Thyroid gland (tissue), 4 donors: ENCODE data around the gene LAMA2. TPM values are rescaled to one million over a fixed set of nuclear protein-coding genes. Genes with fewer than 3 reads are reported as not detected.
"Not testable (repeated sequence)": the region's sequence is repeated elsewhere in the genome, so short reads cannot be mapped to it uniquely, and the experiment has no call there.

Experiments
- DNase-seq, 2 donors: peaks; one replicate each; pipeline ENCODE4 v3.0.0-alpha.2; 2019
- H3K27ac ChIP-seq, 3 donors: fragments of 200-600 bp; sonication (generic); 1 replicate in 2 of 3; 2 replicates in 1 of 3; pipeline ENCODE4 v1.5.1; 2016 to 2019; ENCODE audit warnings: mild to moderate bottlenecking in 1 of 3, moderate library complexity in 1 of 3
- H3K27me3 ChIP-seq: fragments of 200-600 bp; sonication (generic); one replicate; pipeline ENCODE4 v1.5.1; 2019
- H3K36me3 ChIP-seq, 2 donors: fragments of 200-600 bp; sonication (generic); one replicate each; pipeline ENCODE4 v1.5.1; 2016 to 2019
- H3K4me1 ChIP-seq, 2 donors: fragments of 200-600 bp; sonication (generic); one replicate each; pipeline ENCODE4 v1.5.1; 2017 to 2019
- H3K4me3 ChIP-seq, 3 donors: fragments of 200-600 bp; sonication (generic); replicated peaks in 1 of 3; 1 replicate in 2 of 3; 2 replicates in 1 of 3; pipeline ENCODE4 v1.5.1; 2016; ENCODE audit warnings: mild to moderate bottlenecking in 1 of 3
- H3K9me3 ChIP-seq: fragments of 200-600 bp; sonication (generic); one replicate; pipeline ENCODE4 v1.5.1; 2017
- CTCF ChIP-seq, 6 experiments: fragments of 200-600 bp in 3 of 6; fragments of 450-650 bp in 3 of 6; sonication (generic) in 3 of 6; IDR thresholded peaks; one replicate each; pipeline ENCODE4 v1.5.1; 2016 to 2019; ENCODE audit warnings: antibody characterized with exemption in 6 of 6, mild to moderate bottlenecking in 2 of 6, inconsistent platforms in 1 of 6, moderate library complexity in 1 of 6
- POLR2A ChIP-seq, 2 donors: fragments of 450-650 bp; IDR thresholded peaks; one replicate each; pipeline ENCODE4 v1.6.1; 2017; ENCODE audit warnings: antibody characterized with exemption in 2 of 2, mild to moderate bottlenecking in 2 of 2, moderate library complexity in 1 of 2
- WGBS, 2 donors: methylation state at CpG; one replicate each; pipeline ENCODE4 v1.1.5; 2017; 5-methylcytosine and 5-hydroxymethylcytosine counted together
- intact Hi-C: fragments of 100-400 bp; cut with DNase I; formaldehyde crosslinking; loops from one replicate; pipeline ENCODE4 v1.15.1; 2023
- total RNA-seq, 4 donors: library from RNA; depleted of rRNA; stranded (reverse); fragments of >200 nt; gene quantifications; one replicate each; pipeline ENCODE4 v1.2.3, GENCODE V29; 2016

LAMA2 gene
- total RNA-seq, 4 donors from 2014 or later = 41.4 to 117 (median 78.9) TPM

- TF ChIP-seq POLR2A (IDR thresholded peaks at IDR 0.05) (no peak), CTCF (IDR thresholded peaks at IDR 0.05) (no peak)
- H3K27ac ChIP-seq = peak overlapping the region in 1 of 3 donors; percentile 58
- 61 to 68% methylated on average over 1 of the region's 1 CpG for WGBS, 2 donors
Measured at GRCh38 chr6:129141499-129141898, 258.6 kb downstream of the LAMA2 start.

GRCh38 chr6:129146902-129147301, 264.0 kb downstream of the LAMA2 start:
- no peak for DNase-seq
- intact Hi-C loops = no loop called here
- H3K4me1 ChIP-seq = no peaks in the 10 kb centered on the region

More at GRCh38 chr6:129141499-129141898, 258.6 kb downstream of the LAMA2 start:
- intact Hi-C loops = no loop called here
- DNase-seq = no peak
- no peak overlapping the region for H3K4me3 ChIP-seq
- H3K9me3 ChIP-seq = no peaks in the 10 kb centered on the region
- H3K4me1 ChIP-seq = no peaks in the 10 kb centered on the region
- H3K27me3 ChIP-seq = no peaks in the 10 kb centered on the region
- H3K36me3 ChIP-seq = no peaks in the 10 kb centered on the region

GRCh38 chr6:129150507-129150906, 267.6 kb downstream of the LAMA2 start:
- no peak overlapping the region for H3K4me3 ChIP-seq
- TF ChIP-seq CTCF (IDR thresholded peaks at IDR 0.05) (no peak), POLR2A (IDR thresholded peaks at IDR 0.05) (no peak)
- no peaks in the 10 kb centered on the region for H3K9me3 ChIP-seq
- H3K27me3 ChIP-seq = no peaks in the 10 kb centered on the region
- no peak overlapping the region for H3K27ac ChIP-seq
- no peak for DNase-seq
- H3K36me3 ChIP-seq = no peaks in the 10 kb centered on the region
- intact Hi-C loops = no loop called here
- WGBS, 2 donors = 73 to 78% methylated on average over 4 of the region's 4 CpGs
- H3K4me1 ChIP-seq = no peaks in the 10 kb centered on the region

More at GRCh38 chr6:129146902-129147301, 264.0 kb downstream of the LAMA2 start:
- Histone ChIP-seq H3K27me3 (no peaks in the 10 kb centered on the region), H3K9me3 (no peaks in the 10 kb centered on the region), H3K4me3 (no peak overlapping the region), H3K27ac (no peak overlapping the region), H3K36me3 (no peaks in the 10 kb centered on the region)
- WGBS, 2 donors = 86 to 89% methylated on average over 3 of the region's 3 CpGs
- TF ChIP-seq POLR2A (IDR thresholded peaks at IDR 0.05) (no peak), CTCF (IDR thresholded peaks at IDR 0.05) (no peak)

GRCh38 chr6:129153257-129153656, 270.3 kb downstream of the LAMA2 start:
- intact Hi-C loops = no loop called here
- Histone ChIP-seq H3K36me3 (no peaks in the 10 kb centered on the region), H3K4me1 (no peaks in the 10 kb centered on the region), H3K9me3 (no peaks in the 10 kb centered on the region), H3K27ac (no peak overlapping the region), H3K4me3 (no peak overlapping the region), H3K27me3 (no peaks in the 10 kb centered on the region)
- no peak for TF ChIP-seq CTCF (IDR thresholded peaks at IDR 0.05)
- TF ChIP-seq POLR2A (IDR thresholded peaks at IDR 0.05) = no peak
- DNase-seq = no peak
- WGBS, 2 donors = 86 to 87% methylated on average over 4 of the region's 4 CpGs

- intact Hi-C loops, H3K36me3 ChIP-seq, H3K27ac ChIP-seq, H3K27me3 ChIP-seq, DNase-seq, H3K9me3 ChIP-seq, H3K4me1 ChIP-seq, H3K4me3 ChIP-seq: not testable (repeated sequence)
- WGBS, 2 donors = 93 to 95% methylated on average over 17 of the region's 17 CpGs
Measured at GRCh38 chr6:129159242-129159641, 276.3 kb downstream of the LAMA2 start.

GRCh38 chr6:129162605-129163004, 279.7 kb downstream of the LAMA2 start:
- no peaks in the 10 kb centered on the region for H3K4me1 ChIP-seq
- no peaks in the 10 kb centered on the region for H3K36me3 ChIP-seq
- DNase-seq = no peak
- no peaks in the 10 kb centered on the region for H3K9me3 ChIP-seq
- no peak overlapping the region for H3K4me3 ChIP-seq
- intact Hi-C loops = no loop called here
- H3K27me3 ChIP-seq = no peaks in the 10 kb centered on the region
- 92 to 95% methylated on average over 1 of the region's 1 CpG for WGBS, 2 donors
- H3K27ac ChIP-seq = no peak overlapping the region
- no peak for TF ChIP-seq POLR2A (IDR thresholded peaks at IDR 0.05)
- TF ChIP-seq CTCF (IDR thresholded peaks at IDR 0.05) = no peak
